GM06990 (cell line): Measurements from ENCODE around the gene ANKRD24.

Experiments
- DNase-seq: peaks from one replicate; pipeline ENCODE4 v3.0.0-alpha.2; 2011; ENCODE audit not compliant: insufficient read length; ENCODE audit errors: extremely low read depth
- H3K27me3 ChIP-seq: replicated peaks from 2 replicates; pipeline ENCODE4 v1.6.0; 2011; ENCODE audit warnings: low read length; ENCODE audit not compliant: control insufficient read depth, insufficient read depth
- H3K36me3 ChIP-seq: 2 replicates; pipeline ENCODE4 v1.5.1; 2011; ENCODE audit warnings: low read length; ENCODE audit not compliant: control insufficient read depth, insufficient read depth
- H3K4me3 ChIP-seq: replicated peaks from 2 replicates; pipeline ENCODE4 v1.5.1; 2011; ENCODE audit warnings: low read depth, mild to moderate bottlenecking, control low read depth, low read length
- TF ChIP-seq, protein P1 (sequence below): IDR thresholded peaks from 2 replicates; pipeline ENCODE4 v1.5.1; 2011; ENCODE audit warnings: low read length, control low read depth, mild to moderate bottlenecking, inconsistent platforms; ENCODE audit not compliant: insufficient read depth, poor library complexity, severe bottlenecking

Gene ANKRD24

DNA sequence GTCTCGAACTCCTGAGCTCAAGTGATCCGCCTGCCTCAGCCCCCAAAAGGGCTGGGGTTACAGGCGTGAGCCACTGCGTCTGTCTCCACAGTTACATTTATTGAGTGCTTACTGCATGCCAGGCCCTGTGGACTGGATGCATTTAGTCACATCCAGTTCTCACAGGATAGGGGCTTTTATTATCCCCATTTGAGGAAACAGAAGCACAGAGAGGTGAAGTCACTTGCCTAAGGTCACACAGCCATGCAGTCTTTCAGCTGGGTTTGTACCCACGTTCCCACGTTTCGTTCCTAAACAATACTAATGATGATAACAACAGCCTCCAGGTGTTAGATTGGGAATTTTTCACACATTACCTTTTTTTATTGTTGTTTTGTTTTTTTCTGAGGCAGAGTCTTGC, 37.7 kb downstream of the ANKRD24 start:
- DNase-seq = no peak
- no peaks in the 10 kb centered on the region for H3K36me3 ChIP-seq
- H3K27me3 ChIP-seq = no peaks in the 10 kb centered on the region
- no peak overlapping the region for H3K4me3 ChIP-seq
- TF ChIP-seq, protein P1, sequence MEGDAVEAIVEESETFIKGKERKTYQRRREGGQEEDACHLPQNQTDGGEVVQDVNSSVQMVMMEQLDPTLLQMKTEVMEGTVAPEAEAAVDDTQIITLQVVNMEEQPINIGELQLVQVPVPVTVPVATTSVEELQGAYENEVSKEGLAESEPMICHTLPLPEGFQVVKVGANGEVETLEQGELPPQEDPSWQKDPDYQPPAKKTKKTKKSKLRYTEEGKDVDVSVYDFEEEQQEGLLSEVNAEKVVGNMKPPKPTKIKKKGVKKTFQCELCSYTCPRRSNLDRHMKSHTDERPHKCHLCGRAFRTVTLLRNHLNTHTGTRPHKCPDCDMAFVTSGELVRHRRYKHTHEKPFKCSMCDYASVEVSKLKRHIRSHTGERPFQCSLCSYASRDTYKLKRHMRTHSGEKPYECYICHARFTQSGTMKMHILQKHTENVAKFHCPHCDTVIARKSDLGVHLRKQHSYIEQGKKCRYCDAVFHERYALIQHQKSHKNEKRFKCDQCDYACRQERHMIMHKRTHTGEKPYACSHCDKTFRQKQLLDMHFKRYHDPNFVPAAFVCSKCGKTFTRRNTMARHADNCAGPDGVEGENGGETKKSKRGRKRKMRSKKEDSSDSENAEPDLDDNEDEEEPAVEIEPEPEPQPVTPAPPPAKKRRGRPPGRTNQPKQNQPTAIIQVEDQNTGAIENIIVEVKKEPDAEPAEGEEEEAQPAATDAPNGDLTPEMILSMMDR = no peak

DNA sequence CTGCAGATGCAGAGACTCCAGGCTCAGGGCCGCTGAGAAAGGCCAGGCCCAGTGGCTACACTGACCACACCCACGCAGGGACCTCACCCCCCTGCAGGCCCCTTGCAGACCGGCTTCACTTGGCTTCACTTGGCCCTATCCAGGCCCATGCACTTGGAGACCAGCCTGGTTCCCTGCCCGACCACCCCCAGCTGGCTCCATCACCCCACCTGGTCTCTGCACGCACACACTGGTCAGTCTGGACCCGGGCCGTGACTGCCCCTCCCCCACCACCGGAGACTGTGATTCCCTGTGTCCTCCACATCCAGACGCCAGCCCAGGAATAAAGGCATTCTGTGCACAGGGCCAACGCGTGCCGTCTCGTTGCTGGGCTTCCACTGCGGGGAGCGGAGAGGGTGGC, 42.0 kb downstream of the ANKRD24 start:
- H3K36me3 ChIP-seq = no peaks in the 10 kb centered on the region
- TF ChIP-seq, protein P1 = no peak
- no peak for DNase-seq
- no peak overlapping the region for H3K4me3 ChIP-seq
- no peaks in the 10 kb centered on the region for H3K27me3 ChIP-seq

DNA sequence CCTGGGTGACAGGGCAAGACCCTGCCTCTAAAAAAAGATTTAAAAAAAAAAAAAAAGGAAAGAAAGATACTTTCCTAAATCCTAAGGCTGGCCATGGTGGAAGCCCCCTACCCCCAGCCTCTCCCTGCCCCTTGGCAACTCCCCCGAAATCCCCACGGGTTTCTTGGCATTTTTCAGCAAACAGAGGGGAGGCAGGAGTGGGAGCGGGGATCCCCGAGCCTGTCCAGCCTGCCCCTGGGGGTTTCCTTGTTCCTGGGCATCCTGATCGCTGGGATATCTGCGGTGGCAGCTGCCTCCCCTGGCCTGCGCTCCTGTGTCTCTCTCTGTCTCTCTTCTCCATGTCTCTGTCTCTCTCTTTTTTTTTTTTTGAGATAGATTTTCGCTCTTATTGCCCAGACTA, 43.4 kb downstream of the ANKRD24 start:
- TF ChIP-seq, protein P1 = no peak
- H3K27me3 ChIP-seq = no peaks in the 10 kb centered on the region
- H3K36me3 ChIP-seq = no peaks in the 10 kb centered on the region
- no peak for DNase-seq
- no peak overlapping the region for H3K4me3 ChIP-seq

DNA sequence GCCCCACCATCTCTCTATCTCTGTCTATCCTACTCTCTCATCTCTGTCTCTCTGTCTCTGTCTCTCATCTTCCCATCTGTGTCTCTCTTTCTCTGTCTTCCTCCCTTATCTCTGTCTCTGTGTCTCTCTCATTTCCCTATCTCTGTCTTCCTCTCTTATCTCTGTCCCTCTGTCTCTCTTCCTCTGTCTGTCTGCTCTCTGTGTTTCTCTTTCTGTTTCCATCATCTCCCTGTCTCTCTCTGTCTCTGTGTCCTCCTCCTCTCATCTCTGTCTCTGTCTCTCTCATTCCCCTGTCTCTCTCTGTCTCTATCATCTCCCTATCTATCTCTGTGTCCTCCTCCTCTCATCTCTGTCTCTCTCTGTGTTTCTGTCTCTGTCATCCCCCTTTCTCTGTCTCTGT, 45.3 kb downstream of the ANKRD24 start:
- H3K4me3 ChIP-seq = no peak overlapping the region
- H3K36me3 ChIP-seq = no peaks in the 10 kb centered on the region
- TF ChIP-seq, protein P1 = no peak
- DNase-seq = no peak
- H3K27me3 ChIP-seq = no peaks in the 10 kb centered on the region

DNA sequence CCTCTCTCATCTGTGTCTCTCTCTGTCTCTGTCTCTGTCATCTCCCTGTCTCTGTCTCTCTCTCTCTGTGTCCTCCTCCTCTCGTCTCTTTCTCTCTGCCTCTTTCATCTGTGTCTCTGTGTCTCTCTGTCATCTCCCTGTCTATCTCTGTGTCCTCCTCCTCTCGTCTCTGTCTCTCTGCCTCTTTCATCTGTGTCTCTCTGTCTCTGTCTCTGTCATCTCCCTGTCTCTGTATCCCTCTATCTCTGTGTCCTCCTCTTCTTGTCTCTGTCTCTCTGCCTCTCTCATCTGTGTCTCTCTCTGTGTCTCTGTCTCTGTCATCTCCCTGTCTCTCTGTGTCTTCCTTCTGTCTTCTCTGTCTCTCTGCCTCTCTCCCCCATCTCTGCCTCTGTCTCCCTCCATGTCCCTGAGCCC, 46.3 kb downstream of the ANKRD24 start:
- DNase-seq = no peak
- Histone ChIP-seq H3K36me3 (peaks cover 5% of the 10 kb centered on the region), H3K27me3 (no peaks in the 10 kb centered on the region), H3K4me3 (peak overlapping the region; percentile 94)
- TF ChIP-seq, protein P1 = no peak
